HG03135 (cell line): Measurements from ENCODE around the gene SPPL2A.
"Not testable (repeated sequence)": the region's sequence is repeated elsewhere in the genome, so short reads cannot be mapped to it uniquely, and the experiment has no call there.

ENCODE experiments used
- ATAC-seq: cut with Tn5 transposase; IDR thresholded peaks from one replicate; pipeline ENCODE4 v1.9.1; 2021; ENCODE audit warnings: mild to moderate bottlenecking, moderate library complexity; ENCODE audit not compliant: unreplicated experiment

SPPL2A gene

GRCh38 chr15:50773389-50773788 is 7.9 kb upstream of the SPPL2A start:
- no peak for ATAC-seq

- ATAC-seq, result no peak
Measured at GRCh38 chr15:50767332-50767861, 1.9 kb upstream of the SPPL2A start.

- no peak for ATAC-seq
Measured at GRCh38 chr15:50764461-50765194, 878 bp downstream of the SPPL2A start.

GRCh38 chr15:50758712-50759205 is 6.7 kb downstream of the SPPL2A start:
- no peak for ATAC-seq

GRCh38 chr15:50753463-50753862 is 12.0 kb downstream of the SPPL2A start:
- no peak for ATAC-seq

- ATAC-seq, result no peak
Measured at GRCh38 chr15:50751394-50751793, 14.1 kb downstream of the SPPL2A start.

- ATAC-seq, result no peak
Measured at GRCh38 chr15:50750227-50750705, 15.2 kb downstream of the SPPL2A start.

GRCh38 chr15:50747523-50747922 is 18.0 kb downstream of the SPPL2A start:
- ATAC-seq, result no peak

GRCh38 chr15:50744601-50745000 is 20.9 kb downstream of the SPPL2A start:
- ATAC-seq, result no peak

GRCh38 chr15:50740955-50741354 is 24.6 kb downstream of the SPPL2A start:
- no peak for ATAC-seq

- no peak for ATAC-seq
Measured at GRCh38 chr15:50736823-50737222, 28.7 kb downstream of the SPPL2A start.

GRCh38 chr15:50735156-50735555 is 30.4 kb downstream of the SPPL2A start:
- no peak for ATAC-seq

GRCh38 chr15:50726315-50726714 is 39.2 kb downstream of the SPPL2A start:
- ATAC-seq, result no peak

- ATAC-seq, result no peak
Measured at GRCh38 chr15:50718700-50719125, 46.8 kb downstream of the SPPL2A start.

- no peak for ATAC-seq
Measured at GRCh38 chr15:50712018-50712417, 53.5 kb downstream of the SPPL2A start.

- ATAC-seq, result no peak
Measured at GRCh38 chr15:50710585-50710984, 54.9 kb downstream of the SPPL2A start.

- no peak for ATAC-seq
Measured at GRCh38 chr15:50707878-50708427, 57.6 kb downstream of the SPPL2A start.

GRCh38 chr15:50702762-50703334 is 62.7 kb downstream of the SPPL2A start:
- no peak for ATAC-seq

GRCh38 chr15:50698101-50698500 is 67.4 kb downstream of the SPPL2A start:
- no peak for ATAC-seq

- no peak for ATAC-seq
Measured at GRCh38 chr15:50697109-50697797, 68.3 kb downstream of the SPPL2A start.

- not testable (repeated sequence) for ATAC-seq
Measured at GRCh38 chr15:50694634-50695165, 70.8 kb downstream of the SPPL2A start.
